Endodermal cell (in vitro differentiated cells): ENCODE measurements around the gene HOMER3. TPM values are rescaled to one million over a fixed set of nuclear protein-coding genes. Genes with fewer than 3 reads are reported as not detected.

Experiments
- DNase-seq: peaks from one replicate; pipeline ENCODE4 v3.0.0-alpha.2; 2017
- H3K27ac ChIP-seq: 2 replicates; pipeline ENCODE4 v1.5.1; 2013; ENCODE audit warnings: mild to moderate bottlenecking, low read depth, low read length, moderate library complexity
- H3K27me3 ChIP-seq: 2 replicates; pipeline ENCODE4 v1.6.1; 2013; ENCODE audit warnings: mild to moderate bottlenecking, low read length, moderate library complexity; ENCODE audit not compliant: insufficient read depth, control insufficient read depth, poor library complexity, severe bottlenecking
- H3K36me3 ChIP-seq: 2 replicates; pipeline ENCODE4 v1.7.0; 2013; ENCODE audit warnings: mild to moderate bottlenecking, low read length, moderate library complexity; ENCODE audit not compliant: control insufficient read depth, insufficient read depth
- H3K4me1 ChIP-seq: one replicate; pipeline ENCODE4 v1.7.0; 2013; ENCODE audit warnings: low read length; ENCODE audit not compliant: control insufficient read depth, insufficient read depth
- H3K4me3 ChIP-seq: 2 replicates; pipeline ENCODE4 v1.5.1; 2013; ENCODE audit warnings: mild to moderate bottlenecking, low read length, moderate library complexity
- H3K9ac ChIP-seq: 2 replicates; pipeline ENCODE4 v1.6.1; 2013; ENCODE audit warnings: mild to moderate bottlenecking, low read length, moderate library complexity; ENCODE audit not compliant: poor library complexity, severe bottlenecking; ENCODE audit errors: extremely low read depth
- H3K9me3 ChIP-seq: 2 replicates; pipeline ENCODE4 v1.6.1; 2013; ENCODE audit warnings: mild to moderate bottlenecking, low read length, moderate library complexity; ENCODE audit not compliant: control insufficient read depth
- H3K27ac Mint-ChIP-seq: 2 replicates; pipeline ENCODE4 v1.8.0; 2020; ENCODE audit warnings: mixed read lengths
- H3K27me3 Mint-ChIP-seq: 2 replicates; pipeline ENCODE4 v1.8.0; 2021; ENCODE audit warnings: mild to moderate bottlenecking, mixed read lengths; ENCODE audit not compliant: insufficient read depth
- H3K36me3 Mint-ChIP-seq: 2 replicates; pipeline ENCODE4 v1.8.0; 2020; ENCODE audit warnings: low read depth, mixed read lengths
- H3K4me1 Mint-ChIP-seq: 2 replicates; pipeline ENCODE4 v1.8.0; 2020; ENCODE audit warnings: mixed read lengths
- H3K4me3 Mint-ChIP-seq: 2 replicates; pipeline ENCODE4 v1.8.0; 2020; ENCODE audit warnings: mild to moderate bottlenecking, moderate library complexity, mixed read lengths
- H3K9me3 Mint-ChIP-seq: 2 replicates; pipeline ENCODE4 v1.8.0; 2020; ENCODE audit warnings: mild to moderate bottlenecking, mixed read lengths
- WGBS, 2 experiments: methylation state at CpG; one replicate each; pipeline versions ENCODE4 v1.1.5 to v1.1.7; 2013; ENCODE audit warnings: missing lambda C conversion rate in 2 of 2, mixed read lengths in 1 of 2; ENCODE audit not compliant: insufficient coverage in 1 of 2, insufficient read length in 1 of 2; 5-methylcytosine and 5-hydroxymethylcytosine counted together
- total RNA-seq, 2 donors: library from RNA; stranded (reverse); fragmentation: NEBNext Ultra II Directional in 1 of 2; extraction: Animal tissue kit (Norgen Biotek cat#: 25700) in 1 of 2; gene quantifications; 2 replicates in 1 of 2; 3 replicates in 1 of 2; pipeline ENCODE4 v1.2.1, GENCODE V29; 2021
- TF ChIP-seq, protein P1 (sequence below): fragments of 200-600 bp; sonication (generic); conservative IDR thresholded peaks from 2 replicates; pipeline ENCODE4 v1.5.0; 2021; ENCODE audit warnings: antibody characterized with exemption, mild to moderate bottlenecking

The HOMER3 gene
- total RNA-seq, 2 donors from 2014 or later: 21.5 to 31.2 TPM

DNA sequence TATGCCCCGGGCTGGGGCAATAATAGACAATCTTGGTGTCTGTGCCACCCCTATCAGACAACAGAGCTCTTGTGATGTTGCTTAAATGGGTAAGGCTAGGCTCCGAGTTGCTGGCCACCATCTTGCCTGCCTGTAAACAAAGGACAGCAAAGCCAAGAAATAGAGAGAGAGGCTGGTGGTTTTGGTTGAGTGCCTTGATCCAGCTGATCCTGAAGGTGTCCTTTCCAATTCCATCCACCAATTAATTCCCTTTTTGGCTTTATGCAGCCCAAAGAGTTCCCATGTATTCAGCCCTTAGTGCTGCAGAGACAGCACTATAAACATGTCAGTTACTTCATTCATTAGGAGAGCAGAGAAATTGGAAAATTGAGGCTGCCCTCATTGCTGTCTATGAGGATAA is 41.7 kb upstream of the HOMER3 start:
- no peaks in the 10 kb centered on the region for H3K4me1 ChIP-seq
- no peak overlapping the region for H3K27ac ChIP-seq
- Mint-ChIP-seq H3K4me3 (no peak overlapping the region), H3K27me3 (peaks cover 42% of the 10 kb centered on the region), H3K36me3 (no peaks in the 10 kb centered on the region), H3K27ac (no peak overlapping the region), H3K4me1 (peaks cover 1% of the 10 kb centered on the region), H3K9me3 (no peaks in the 10 kb centered on the region)
- DNase-seq: no peak
- WGBS, 2 experiments: 86 to 100% methylated on average over 1 to 2 of the region's 2 CpGs
- TF ChIP-seq, protein P1, sequence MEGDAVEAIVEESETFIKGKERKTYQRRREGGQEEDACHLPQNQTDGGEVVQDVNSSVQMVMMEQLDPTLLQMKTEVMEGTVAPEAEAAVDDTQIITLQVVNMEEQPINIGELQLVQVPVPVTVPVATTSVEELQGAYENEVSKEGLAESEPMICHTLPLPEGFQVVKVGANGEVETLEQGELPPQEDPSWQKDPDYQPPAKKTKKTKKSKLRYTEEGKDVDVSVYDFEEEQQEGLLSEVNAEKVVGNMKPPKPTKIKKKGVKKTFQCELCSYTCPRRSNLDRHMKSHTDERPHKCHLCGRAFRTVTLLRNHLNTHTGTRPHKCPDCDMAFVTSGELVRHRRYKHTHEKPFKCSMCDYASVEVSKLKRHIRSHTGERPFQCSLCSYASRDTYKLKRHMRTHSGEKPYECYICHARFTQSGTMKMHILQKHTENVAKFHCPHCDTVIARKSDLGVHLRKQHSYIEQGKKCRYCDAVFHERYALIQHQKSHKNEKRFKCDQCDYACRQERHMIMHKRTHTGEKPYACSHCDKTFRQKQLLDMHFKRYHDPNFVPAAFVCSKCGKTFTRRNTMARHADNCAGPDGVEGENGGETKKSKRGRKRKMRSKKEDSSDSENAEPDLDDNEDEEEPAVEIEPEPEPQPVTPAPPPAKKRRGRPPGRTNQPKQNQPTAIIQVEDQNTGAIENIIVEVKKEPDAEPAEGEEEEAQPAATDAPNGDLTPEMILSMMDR: no peak
- H3K9ac ChIP-seq: no peak overlapping the region
- peaks cover 9% of the 10 kb centered on the region for H3K27me3 ChIP-seq
- no peaks in the 10 kb centered on the region for H3K9me3 ChIP-seq
- H3K4me3 ChIP-seq: no peak overlapping the region
- no peaks in the 10 kb centered on the region for H3K36me3 ChIP-seq

DNA sequence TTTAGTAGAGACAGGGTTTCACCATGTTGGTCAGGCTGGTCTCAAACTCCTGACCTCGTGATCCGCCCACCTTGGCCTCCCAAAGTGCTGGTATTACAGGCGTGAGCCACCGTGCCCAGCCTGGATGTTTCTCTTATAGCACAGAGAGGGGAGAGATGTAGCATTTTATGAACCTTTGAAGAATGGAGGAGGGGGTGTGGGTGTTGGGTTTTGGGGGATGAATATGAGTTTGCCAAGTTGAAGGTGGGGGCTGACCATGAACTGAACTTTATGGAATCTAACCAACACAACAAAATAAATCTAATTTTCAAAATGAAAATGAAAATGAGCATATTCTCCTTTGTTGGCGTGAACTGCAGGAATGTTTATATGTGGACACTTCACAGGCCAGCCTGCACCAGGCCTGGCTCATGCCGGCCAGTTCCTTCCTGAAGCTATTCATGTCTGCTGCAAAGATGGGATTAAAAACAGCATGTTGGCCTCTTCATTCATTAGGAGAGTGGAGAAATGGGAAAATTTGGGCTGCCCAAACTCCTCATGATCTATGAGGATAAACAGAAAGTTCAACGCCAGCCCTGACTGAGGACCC is 39.5 kb upstream of the HOMER3 start:
- no peak overlapping the region for H3K27ac ChIP-seq
- no peaks in the 10 kb centered on the region for H3K36me3 ChIP-seq
- H3K4me1 Mint-ChIP-seq: no peaks in the 10 kb centered on the region
- H3K4me3 Mint-ChIP-seq: no peak overlapping the region
- H3K9me3 ChIP-seq: no peaks in the 10 kb centered on the region
- H3K9me3 Mint-ChIP-seq: no peaks in the 10 kb centered on the region
- H3K9ac ChIP-seq: no peak overlapping the region
- H3K4me3 ChIP-seq: no peak overlapping the region
- H3K27me3 ChIP-seq: peaks cover 9% of the 10 kb centered on the region
- DNase-seq: no peak
- H3K4me1 ChIP-seq: no peaks in the 10 kb centered on the region
- TF ChIP-seq, protein P1: no peak
- H3K27me3 Mint-ChIP-seq: peaks cover 31% of the 10 kb centered on the region
- H3K36me3 Mint-ChIP-seq: no peaks in the 10 kb centered on the region
- H3K27ac Mint-ChIP-seq: no peak overlapping the region
- 92 to 95% methylated on average over 4 to 7 of the region's 7 CpGs for WGBS, 2 experiments

DNA sequence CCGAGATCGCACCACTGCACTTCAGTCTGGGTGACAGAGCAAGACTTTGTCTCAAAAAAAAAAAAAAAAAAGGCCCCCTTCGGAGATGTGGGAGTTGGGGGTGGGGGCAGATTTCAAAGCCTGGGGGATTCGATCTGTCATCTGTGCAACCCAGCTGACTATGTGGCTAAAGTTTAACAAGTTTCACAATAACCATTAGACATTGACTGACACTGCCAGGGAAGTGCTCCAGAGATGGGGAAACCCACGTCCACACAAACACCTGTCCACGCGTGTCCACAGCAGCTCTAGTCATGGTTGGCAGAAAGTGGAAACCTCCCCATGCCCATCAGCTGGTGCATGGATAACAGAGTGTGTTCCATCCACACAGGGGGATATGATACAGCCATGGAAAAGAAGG is 37.6 kb upstream of the HOMER3 start:
- Histone ChIP-seq H3K27ac (no peak overlapping the region), H3K9me3 (no peaks in the 10 kb centered on the region), H3K4me3 (no peak overlapping the region), H3K27me3 (peaks cover 9% of the 10 kb centered on the region), H3K36me3 (no peaks in the 10 kb centered on the region), H3K4me1 (no peaks in the 10 kb centered on the region), H3K9ac (no peak overlapping the region)
- no peaks in the 10 kb centered on the region for H3K4me1 Mint-ChIP-seq
- no peak for DNase-seq
- H3K36me3 Mint-ChIP-seq: no peaks in the 10 kb centered on the region
- peaks cover 18% of the 10 kb centered on the region for H3K27me3 Mint-ChIP-seq
- H3K9me3 Mint-ChIP-seq: no peaks in the 10 kb centered on the region
- TF ChIP-seq, protein P1: no peak
- H3K4me3 Mint-ChIP-seq: no peak overlapping the region
- no peak overlapping the region for H3K27ac Mint-ChIP-seq
- 93 to 96% methylated on average over 5 to 6 of the region's 7 CpGs for WGBS, 2 experiments
